SH-SY5Y (cell line): ENCODE data around the gene SPNS2.

Experiments used
- GATA2 ChIP-seq: IDR thresholded peaks from 2 replicates; pipeline ENCODE4 v1.6.1; 2011; ENCODE audit warnings: mild to moderate bottlenecking, low read depth, low read length
- GATA3 ChIP-seq: IDR thresholded peaks from 2 replicates; pipeline ENCODE4 v1.6.1; 2011; ENCODE audit warnings: low read depth, mild to moderate bottlenecking, low read length, moderate library complexity

SPNS2 gene

DNA sequence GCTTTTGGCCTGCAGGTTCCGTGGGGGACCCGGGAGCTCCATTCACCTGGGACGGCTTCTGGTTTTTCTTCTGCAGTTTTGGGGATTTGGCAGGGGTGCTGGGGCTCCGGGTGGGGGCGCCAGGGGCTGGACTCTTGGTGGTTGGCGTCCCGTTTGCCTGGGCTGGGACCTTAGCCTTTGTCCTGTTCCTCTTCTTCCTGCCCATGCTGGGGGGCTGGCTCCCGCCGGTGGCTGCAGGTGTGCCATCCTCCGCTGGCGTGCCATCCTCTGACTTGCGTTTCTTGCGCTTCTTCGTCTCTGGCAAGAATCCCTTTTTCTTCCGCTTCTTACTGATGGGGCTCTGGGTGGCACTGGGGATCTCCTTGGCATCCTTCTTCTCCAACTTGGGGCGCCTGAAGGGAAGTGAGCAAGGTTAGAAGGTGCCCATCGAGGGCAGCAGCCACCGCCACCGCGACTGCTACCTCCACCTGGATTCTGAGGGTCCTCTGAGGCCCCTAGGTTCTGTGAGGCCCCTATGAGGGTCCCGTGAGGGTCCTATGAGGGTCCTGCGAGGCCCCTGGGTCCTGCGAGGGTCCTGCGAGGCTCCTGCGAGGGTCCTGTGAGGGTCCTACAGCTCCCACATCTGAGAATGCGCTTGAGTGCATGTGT is 41.0 kb downstream of the SPNS2 start:
- no peak for TF ChIP-seq GATA3
- no peak for TF ChIP-seq GATA2

DNA sequence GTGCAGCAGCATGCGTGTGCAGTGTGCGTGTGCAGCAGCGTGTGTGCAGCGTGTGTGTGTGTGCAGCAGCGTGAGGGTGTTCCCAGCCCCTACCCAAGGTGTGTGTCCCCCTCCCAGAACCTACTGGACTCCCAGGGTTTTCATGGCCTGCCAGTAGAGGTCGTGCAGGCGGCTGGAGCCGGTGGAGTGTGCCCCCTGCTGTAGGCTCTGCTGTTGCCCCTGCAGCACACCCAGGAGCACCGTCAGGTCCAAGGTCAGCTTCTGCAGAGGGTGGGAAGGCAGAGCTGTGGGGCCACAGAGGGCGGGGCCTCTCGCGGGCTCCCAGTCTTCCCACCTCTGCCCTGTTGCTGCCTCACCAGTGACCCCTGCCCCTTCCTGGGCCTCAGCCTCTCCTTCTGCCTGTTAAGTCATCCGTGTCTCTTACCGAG is 41.6 kb downstream of the SPNS2 start:
- TF ChIP-seq GATA3 (no peak), GATA2 (no peak)

DNA sequence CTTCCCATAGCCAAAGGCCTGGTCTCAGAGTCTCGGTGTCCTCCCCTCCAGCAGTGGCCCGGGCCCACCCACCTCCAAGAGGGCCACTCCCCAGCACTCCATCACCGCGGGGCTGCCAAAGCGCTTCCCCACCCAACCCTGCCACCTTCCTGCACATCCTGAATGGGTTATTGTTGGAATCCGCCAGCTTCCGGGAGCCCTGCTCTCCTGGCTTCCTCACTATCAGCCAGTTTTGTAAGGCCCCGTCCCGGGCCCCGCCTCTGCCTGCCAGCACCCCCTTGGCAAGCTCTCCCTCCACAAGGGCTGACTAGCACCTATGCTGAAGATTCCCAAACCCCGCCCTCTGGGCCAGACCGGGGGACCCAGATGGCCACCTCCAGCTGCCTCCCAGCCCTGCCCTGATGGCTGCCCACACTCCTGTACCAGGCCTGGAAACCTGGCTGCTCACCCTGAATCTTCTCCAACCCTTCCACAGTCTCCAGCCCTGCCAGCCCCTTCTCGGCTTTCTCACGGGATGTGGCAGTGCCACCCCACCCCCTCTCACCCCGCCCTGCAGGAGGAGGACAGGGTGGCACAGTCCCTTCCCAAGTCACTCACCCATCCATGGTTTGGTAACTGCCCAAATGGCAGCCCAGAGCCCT is 42.1 kb downstream of the SPNS2 start:
- TF ChIP-seq GATA3 = no peak
- TF ChIP-seq GATA2 = no peak

DNA sequence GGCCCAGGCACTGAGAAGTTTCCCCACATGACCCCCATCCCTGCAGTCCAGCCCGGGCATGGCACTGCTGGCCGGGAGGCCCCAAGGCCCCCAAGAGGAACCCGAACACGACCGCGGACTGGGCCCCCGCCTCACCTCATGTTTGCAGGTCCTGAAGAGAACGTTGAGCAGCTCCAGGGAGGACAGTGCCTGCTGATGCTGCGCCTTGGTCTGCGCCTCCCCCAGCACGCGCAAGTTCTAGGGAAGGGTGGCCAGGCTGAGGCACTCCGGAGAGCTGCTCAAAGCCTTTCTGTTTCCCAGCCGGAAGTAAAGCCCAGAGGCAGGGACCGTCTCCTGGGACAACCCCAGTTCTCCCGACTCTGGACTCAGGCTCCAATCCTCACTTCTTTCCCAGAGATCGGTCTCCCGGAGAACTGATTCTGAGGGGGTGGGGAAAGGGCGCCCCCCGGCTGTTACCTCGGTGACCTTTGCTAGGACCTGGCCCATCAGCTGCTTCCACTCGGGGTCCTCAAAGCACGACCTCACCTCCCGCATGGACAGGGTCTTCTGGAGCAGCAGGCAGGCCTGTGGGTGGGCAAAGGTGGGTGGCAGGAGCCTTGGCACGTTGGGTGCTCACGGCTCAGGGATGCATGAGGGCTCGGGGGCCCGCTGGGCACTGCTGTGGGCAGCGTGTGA is 42.8 kb downstream of the SPNS2 start:
- TF ChIP-seq GATA3 (no peak), GATA2 (no peak)

DNA sequence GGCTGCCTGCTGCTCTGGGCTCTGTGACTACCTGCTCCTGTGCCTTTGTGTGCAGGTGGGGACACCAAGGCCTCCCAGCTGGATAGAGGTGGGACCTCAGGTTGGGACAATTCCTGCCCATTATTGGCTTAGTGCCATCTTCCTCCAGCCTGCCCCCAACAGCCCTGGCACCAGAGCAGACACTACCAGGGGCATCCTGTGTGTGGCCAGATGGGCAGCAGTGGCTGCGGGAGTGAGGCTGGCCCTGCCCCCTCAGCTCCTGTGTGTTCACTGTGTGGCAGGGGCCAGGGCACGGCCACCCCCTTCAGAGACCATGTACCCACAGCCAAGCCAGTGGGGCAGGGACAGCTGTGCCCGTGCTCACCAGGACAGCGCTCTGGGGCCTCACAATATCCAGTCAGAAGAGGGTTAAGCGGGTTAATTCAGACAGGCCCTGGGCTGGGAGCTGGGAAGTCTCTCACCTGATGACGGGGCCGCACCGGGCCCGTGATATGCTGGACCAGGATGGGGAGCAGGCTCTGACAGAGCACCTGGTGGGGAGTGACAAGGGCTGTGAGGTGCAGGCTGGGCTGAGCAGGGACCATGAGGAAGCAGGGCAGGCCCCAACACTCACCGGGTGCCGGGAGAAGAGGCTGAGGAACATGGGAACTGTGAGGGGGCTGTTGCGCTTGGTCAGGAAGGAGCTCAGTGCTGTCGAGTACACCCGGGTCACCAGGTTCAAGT is 43.5 kb downstream of the SPNS2 start:
- TF ChIP-seq GATA2 (no peak), GATA3 (no peak)

DNA sequence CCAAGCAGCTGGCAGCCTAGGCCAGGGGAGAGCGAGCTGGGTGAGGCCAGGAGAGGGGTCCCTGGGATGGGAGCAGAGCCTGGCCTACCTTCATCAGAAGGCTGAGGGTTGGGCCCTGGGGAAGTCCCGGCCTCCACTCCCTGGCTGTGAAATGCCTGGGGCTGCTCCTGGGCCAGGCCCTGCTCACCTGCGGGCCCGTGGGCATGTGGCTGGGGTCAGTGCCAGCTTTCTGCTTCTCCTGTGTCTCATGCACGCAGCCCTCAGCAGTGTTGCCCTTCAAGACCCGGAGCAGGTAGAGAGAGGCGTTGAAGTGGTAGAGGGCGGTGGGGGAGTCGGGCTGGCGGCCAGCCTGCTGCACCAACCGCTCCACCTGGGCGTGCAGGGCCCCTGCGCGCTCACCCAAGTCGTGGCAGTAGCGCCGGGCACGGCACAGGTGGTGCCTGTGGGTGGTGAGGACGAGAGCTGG is 44.1 kb downstream of the SPNS2 start:
- no peak for TF ChIP-seq GATA2
- no peak for TF ChIP-seq GATA3

DNA sequence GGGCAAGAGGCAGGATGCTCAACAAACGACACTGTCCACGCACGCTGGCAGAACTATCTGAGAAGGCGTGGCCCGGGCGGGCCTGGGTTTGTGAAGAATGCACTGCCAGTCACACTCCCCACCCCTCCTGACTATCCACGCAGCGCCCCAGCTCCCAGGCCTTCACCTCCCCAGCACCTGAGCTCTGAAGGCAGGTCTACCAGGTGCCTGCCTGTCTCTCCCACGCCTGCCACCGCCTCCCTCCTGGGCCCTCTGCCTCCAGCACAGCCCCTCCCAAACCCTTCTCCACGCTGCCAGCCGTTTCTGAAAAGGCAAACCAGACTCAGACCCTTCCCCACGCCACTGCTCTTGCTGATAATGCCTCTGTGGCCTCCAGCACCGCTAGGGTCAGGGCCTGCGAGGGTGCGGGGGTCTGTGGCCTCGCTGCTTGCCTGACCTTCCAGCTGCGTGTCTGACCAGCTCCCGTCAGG is 44.9 kb downstream of the SPNS2 start:
- TF ChIP-seq GATA2 = no peak
- TF ChIP-seq GATA3 = no peak

DNA sequence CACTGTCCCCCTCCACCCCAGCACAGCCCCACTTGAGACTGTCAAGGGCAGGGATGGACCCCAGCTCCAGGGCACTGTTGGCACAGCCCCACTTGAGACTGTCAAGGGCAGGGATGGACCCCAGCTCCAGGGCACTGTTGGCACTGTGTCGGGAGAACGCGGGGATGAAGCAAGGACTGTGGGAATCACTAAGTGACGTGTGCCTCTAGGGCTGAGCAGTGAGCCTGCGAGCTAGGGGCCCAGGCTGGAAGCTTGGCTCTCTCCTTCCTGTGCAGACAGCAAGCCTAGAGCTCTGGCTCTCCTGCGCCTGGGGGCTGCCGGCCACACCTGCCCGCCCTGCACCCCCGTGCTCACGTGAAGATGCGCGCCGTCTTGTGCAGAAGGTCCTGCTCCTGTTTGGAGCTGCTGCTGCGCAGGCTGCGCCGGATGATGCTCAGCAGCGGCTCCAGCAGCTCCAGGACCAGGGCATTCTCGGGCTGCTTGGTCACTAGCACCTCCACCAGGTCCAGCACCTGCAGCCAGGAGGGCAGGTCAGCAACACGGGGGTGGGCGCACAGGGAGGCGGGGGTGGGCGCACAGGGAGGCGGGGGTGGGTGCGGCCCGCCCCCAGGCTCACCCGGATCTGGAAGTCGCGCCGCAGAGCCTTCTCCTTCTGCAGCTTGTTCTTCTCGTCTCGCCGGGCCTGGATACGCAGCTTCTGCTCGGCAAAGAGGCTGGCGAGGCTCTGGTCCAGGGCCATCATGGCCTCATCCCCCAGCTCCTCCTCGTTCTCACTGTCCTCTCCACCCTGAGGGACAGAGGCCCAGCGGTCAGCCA is 45.7 kb downstream of the SPNS2 start:
- TF ChIP-seq GATA2 = no peak
- TF ChIP-seq GATA3 = no peak

DNA sequence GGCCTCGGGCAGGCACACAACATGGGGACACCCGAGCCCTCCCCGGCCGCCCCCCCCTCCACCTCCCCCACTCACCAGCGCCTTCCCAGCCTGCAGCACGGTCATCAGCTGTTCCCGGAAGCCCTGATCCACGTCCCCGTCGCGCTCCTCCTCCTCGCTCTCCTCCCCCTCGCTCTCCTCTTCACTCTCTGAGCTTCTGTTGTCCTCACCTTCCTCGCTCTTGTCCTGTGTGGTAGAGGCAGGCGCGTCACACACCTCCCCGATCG is 46.2 kb downstream of the SPNS2 start:
- no peak for TF ChIP-seq GATA3
- TF ChIP-seq GATA2 = no peak

DNA sequence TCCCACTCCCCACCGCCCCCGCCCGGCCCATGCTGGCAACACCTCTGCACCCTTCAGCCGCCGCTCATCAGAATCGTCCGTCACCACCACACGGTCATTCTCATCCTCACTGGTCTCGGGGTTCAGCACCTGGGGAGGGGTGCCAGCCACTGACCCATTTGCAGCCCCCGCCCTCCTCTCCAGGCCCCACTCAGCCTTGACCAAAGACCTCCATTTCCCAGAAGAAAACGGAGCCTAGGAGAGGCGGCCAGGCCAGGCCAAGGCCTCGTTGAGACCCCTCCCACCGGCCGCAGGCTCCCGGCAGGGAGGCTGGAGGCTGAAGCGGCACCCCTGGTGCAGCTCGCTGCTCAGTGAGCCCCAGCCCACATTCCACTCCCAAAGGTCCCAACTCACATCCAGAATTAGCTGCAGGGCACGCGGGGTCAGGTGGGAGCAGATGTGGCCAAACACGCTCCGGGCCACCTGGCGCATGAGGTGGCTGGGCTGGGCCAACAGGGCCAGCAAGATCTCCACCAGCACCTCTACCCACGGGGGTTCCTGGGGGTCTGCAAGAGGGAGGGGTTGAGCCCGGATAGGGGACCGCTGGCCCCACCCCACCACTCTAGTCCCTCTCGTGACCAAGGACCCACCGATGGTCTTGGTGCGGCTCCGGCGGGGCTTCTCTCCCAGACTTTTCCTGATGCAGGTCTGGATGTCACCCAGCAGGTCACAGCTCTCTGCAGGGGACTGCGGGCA is 46.7 kb downstream of the SPNS2 start:
- TF ChIP-seq GATA3 (no peak), GATA2 (no peak)

DNA sequence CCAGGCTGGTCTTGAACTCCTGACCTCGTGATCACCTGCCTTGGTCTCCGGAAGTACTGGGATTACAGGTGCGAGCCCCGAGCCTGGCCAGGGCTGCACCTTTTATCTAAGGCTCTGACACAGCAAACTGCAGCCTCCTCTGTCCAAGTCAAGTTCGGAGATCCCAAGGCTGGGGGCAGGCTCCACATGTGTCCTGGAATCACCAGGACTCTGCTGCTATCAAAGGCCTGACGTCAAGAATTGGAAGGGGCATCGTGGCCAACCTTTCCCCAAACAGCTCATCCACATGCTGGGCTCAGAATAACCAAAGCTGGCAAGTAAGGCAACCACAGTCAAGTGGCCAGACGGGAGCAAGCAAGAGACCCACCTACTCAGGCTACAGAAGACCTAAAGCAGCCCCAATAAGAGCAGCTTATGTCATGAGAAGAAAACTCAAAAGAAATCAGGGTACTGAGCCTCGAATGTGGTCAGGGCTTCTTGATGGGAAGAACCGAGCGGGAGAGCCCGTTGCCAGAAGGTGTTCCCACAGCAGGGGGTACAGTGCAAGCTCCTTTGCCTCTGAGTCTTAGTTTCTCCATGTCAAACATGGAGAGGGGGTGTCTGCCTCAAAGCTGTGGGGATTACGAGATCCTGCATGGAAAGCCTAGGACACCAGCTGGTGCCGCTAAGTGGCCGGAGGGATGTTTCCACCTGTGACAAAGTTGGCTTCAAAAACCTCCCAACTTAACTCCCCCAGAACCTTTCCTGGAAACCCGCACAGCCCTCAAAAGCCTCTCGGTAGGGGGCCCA is 48.6 kb downstream of the SPNS2 start:
- TF ChIP-seq GATA3 (no peak), GATA2 (no peak)

DNA sequence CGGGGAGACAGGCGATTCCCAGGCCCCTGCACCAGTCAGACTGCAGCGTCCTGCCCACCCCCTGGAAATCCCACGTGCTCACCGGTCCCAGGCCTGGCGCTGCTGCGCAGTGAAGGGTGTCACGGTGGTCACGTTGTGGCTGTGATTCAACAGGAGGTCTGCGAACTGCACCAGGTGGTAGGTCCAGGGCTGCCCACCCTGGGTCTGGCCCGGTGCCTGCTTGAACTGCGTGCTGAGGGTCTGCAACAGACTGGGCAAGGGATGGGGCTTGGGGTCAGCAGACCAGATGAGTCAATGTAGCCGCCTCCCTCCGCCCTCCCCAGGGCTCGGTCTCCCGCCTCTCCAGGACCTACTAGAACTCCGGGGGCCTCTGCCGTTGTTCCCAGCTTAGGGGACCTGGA is 49.4 kb downstream of the SPNS2 start:
- no peak for TF ChIP-seq GATA2
- no peak for TF ChIP-seq GATA3
